Mononuclear cell (primary cell): ENCODE measurements around the gene NPR3. TPM values are rescaled to one million over a fixed set of nuclear protein-coding genes. Genes with fewer than 3 reads are reported as not detected.

ENCODE experiments used
- H3K27me3 ChIP-seq: 2 replicates; pipeline ENCODE4 v1.6.0; 2011; ENCODE audit warnings: low read length, control low read depth; ENCODE audit not compliant: insufficient read depth
- H3K4me1 ChIP-seq: 2 replicates; pipeline ENCODE4 v1.5.1; 2011; ENCODE audit warnings: mild to moderate bottlenecking, low read length, control low read depth; ENCODE audit not compliant: insufficient read depth
- H3K4me3 ChIP-seq: 2 replicates; pipeline ENCODE4 v1.5.1; 2011; ENCODE audit warnings: mild to moderate bottlenecking, low read length, moderate library complexity
- H3K9me3 ChIP-seq: 2 replicates; pipeline ENCODE4 v1.5.1; 2011; ENCODE audit warnings: low read depth, mild to moderate bottlenecking, control low read depth, low read length
- total RNA-seq: library from RNA; depleted of rRNA; stranded (reverse); fragments of >200 nt; gene quantifications from one replicate; pipeline ENCODE4 v1.2.3, GENCODE V29; 2012

NPR3 gene
- total RNA-seq, 1 donor: 0.52 TPM

DNA sequence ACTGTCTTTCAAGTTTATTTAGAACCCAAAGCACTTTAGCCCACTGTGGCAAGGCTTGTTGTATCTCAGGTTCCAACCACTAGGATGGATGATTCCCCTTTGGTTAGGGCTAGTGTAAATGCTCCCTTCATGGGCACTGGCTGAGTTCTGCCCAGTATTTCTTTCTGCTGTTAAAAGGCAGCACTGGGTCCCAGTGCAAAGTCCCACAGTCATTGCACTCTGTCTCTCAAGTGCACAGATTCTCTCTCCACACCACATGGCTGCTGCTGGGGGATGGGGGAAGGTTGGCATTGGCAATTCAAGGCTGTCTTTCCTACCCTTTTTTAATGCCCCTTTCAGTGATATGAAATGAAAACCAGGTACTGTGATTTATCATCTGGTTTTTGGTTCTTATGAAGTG lies 7.2 kb upstream of the NPR3 start:
- peaks cover 18% of the 10 kb centered on the region for H3K27me3 ChIP-seq
- peaks cover 4% of the 10 kb centered on the region for H3K4me1 ChIP-seq
- H3K4me3 ChIP-seq: no peak overlapping the region
- no peaks in the 10 kb centered on the region for H3K9me3 ChIP-seq

DNA sequence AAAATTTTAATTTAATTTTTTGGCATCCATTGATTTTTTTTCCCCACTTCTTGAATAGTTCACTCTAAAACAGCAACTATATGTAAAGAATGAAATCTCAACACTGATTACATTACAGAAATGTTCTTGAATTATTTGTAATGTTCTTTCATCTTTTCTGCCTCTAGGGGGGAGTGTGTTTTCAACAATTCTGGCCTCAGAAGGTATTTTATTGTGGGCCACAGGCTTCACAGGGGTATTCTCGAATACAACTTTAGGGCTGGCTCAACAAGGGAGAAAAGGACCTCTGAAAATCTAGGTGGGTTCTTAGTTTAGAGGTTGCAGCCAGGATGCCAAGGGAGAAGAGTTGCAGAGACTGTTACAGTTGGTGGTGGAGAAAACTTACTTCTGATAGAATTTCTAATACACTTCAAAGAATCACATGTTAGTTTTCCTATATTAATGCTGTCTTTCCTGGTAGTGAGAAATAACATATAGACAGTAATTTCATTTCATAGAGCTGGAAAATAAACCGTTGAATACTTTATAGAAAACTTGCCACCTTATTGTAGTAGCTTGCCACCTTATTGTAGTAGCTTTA lies 3.6 kb upstream of the NPR3 start:
- Histone ChIP-seq H3K9me3 (no peaks in the 10 kb centered on the region), H3K4me1 (peaks cover 33% of the 10 kb centered on the region), H3K4me3 (no peak overlapping the region), H3K27me3 (peaks cover 42% of the 10 kb centered on the region)

DNA sequence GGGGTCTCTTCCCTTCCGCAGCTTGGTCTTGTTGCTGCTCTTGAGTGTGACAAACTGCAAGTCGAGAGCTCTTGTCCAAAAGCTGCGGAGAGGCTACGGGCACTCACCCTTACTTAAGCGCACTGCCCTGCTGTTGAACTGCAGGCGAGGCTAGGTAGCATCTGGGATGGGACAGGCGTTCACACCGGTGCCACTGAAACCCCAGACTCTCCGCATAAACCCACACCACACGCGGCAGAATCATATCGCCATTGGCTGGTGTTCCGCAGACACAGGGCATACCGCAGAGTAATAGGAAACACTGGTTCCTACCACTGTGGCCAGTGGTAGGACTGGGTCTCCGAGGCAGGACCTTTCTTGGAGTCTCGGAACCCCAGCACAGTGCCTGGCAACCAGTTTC lies 2.2 kb upstream of the NPR3 start:
- Histone ChIP-seq H3K4me3 (no peak overlapping the region), H3K9me3 (no peaks in the 10 kb centered on the region), H3K27me3 (peaks cover 56% of the 10 kb centered on the region), H3K4me1 (peaks cover 47% of the 10 kb centered on the region)

DNA sequence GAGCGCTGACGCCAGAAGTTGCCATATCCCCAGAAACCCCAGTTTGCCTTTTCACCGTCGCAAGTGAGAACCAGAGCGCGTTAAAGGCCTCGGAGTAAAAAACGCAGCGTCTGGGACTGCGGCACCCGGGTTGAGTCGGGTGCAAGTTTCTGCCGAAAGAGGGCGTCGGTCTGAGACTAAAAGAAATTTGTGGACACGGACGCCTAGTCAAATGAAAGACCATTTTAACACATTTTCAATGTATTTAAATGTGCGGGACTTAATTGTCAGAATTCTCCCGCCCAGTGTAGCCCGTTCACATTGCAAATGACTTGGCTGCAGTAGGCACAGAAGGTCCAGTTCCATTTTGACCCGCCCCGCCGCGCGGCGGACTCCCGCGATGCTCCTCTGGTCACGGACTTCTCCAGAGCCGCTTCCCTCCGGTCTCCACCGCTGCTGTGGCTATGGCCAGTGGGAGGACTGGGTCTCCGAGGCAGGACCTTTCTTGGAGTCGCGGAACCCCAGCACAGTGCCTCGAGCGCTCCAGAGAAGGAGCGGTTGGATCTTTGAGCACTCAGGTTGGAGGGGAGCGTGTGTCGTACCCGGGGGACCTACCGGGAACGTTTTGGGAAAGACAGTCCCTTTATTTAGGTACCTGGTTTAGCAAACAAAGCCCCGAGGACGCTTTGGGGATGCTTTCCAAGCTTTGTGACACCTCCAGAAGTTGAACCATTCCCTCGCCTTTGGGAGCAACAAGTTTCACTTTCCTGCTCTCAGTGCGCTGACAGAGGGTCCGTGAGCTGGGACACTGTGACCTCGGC lies 1.2 kb upstream of the NPR3 start:
- H3K27me3 ChIP-seq: peaks cover 66% of the 10 kb centered on the region
- no peaks in the 10 kb centered on the region for H3K9me3 ChIP-seq
- H3K4me1 ChIP-seq: peaks cover 52% of the 10 kb centered on the region
- peak overlapping the region; percentile 42 for H3K4me3 ChIP-seq

DNA sequence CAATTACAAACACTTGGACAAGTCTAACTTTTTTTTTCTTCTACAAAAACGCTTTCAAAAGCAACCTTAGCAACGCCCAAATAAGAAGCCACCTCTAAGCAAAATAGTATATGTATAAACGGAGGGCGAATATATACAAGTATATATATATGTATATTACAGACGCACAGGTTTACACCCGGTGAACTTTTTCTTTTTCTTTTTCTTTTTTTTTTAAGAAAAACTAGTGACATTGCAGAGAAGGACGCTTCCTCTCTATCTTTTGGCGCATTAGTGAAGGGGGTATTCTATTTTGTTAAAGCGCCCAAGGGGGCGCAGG lies 200 bp downstream of the NPR3 start:
- no peaks in the 10 kb centered on the region for H3K9me3 ChIP-seq
- peaks cover 74% of the 10 kb centered on the region for H3K27me3 ChIP-seq
- no peak overlapping the region for H3K4me3 ChIP-seq
- peaks cover 52% of the 10 kb centered on the region for H3K4me1 ChIP-seq

DNA sequence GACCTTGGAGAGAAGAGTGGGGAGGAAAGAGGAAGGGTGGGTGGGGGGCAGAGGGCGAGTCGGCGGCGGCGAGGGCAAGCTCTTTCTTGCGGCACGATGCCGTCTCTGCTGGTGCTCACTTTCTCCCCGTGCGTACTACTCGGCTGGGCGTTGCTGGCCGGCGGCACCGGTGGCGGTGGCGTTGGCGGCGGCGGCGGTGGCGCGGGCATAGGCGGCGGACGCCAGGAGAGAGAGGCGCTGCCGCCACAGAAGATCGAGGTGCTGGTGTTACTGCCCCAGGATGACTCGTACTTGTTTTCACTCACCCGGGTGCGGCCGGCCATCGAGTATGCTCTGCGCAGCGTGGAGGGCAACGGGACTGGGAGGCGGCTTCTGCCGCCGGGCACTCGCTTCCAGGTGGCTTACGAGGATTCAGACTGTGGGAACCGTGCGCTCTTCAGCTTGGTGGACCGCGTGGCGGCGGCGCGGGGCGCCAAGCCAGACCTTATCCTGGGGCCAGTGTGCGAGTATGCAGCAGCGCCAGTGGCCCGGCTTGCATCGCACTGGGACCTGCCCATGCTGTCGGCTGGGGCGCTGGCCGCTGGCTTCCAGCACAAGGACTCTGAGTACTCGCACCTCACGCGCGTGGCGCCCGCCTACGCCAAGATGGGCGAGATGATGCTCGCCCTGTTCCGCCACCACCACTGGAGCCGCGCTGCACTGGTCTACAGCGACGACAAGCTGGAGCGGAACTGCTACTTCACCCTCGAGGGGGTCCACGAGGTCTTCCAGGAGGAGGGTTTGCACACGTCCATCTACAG lies 760 bp downstream of the NPR3 start:
- H3K9me3 ChIP-seq: no peaks in the 10 kb centered on the region
- peaks cover 52% of the 10 kb centered on the region for H3K4me1 ChIP-seq
- H3K27me3 ChIP-seq: peaks cover 73% of the 10 kb centered on the region
- H3K4me3 ChIP-seq: no peak overlapping the region

DNA sequence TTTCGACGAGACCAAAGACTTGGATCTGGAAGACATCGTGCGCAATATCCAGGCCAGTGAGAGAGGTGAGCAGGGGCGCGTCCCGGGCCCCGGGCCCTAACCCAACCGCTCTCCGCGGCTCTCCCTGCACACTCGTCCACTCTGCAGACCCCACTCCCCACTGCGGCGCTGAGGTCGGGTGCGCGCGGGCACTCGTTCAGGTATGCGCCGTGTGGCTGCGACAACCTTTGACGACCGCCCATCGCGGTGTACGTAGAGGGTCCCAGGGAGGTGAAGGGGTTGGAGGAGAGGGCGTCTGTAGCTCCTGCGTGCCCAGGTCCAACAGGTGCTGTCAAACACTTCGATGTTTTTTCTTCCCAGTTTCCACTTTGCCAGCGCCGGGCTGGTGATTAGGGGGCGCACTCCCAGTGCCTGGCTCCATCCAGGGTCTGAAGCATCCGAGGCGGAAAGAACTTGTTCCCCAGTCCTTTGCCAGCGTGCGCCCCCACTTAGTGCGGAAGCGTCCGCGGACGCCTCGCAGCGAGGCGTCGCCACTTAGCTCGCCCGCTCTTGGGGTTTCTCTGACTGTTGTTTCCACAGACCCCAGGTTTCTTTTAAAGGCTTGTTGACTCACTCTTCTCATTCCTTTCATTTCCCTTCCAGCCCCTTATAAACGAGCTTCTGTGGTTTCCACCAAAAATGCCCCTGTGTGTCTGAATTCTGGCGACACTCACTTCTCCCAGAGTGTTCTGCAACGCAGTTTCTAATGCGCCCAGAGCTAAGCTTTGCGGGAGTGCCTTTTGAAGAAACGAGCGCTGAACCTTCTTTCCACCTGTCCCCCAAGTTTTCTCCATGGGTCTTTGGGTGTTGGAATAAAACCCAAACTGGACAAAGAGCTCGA lies 1.6 kb downstream of the NPR3 start:
- peaks cover 73% of the 10 kb centered on the region for H3K27me3 ChIP-seq
- H3K4me3 ChIP-seq: no peak overlapping the region
- H3K9me3 ChIP-seq: no peaks in the 10 kb centered on the region
- H3K4me1 ChIP-seq: peaks cover 52% of the 10 kb centered on the region

DNA sequence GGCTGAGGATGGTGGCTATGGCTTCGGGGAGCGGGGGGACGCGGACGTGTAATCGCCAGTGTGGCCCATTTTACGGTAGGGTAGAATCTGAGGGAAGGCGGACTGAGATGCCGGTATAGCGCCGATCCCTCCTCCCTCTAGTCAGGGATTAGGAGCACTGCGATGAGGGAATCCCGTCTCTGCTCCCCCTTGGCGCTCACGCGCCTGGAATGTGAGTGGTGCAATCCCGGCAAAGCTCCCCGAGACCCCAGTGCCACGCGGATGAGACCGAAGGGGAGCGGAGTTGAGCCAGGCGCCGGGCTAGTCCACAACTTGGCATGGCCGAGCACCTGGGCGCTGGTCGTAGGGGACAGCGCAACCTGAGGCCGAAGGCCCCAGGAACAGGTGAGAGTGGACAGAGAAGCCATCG lies 2.2 kb downstream of the NPR3 start:
- no peak overlapping the region for H3K4me3 ChIP-seq
- peaks cover 70% of the 10 kb centered on the region for H3K27me3 ChIP-seq
- H3K9me3 ChIP-seq: no peaks in the 10 kb centered on the region
- peaks cover 52% of the 10 kb centered on the region for H3K4me1 ChIP-seq

DNA sequence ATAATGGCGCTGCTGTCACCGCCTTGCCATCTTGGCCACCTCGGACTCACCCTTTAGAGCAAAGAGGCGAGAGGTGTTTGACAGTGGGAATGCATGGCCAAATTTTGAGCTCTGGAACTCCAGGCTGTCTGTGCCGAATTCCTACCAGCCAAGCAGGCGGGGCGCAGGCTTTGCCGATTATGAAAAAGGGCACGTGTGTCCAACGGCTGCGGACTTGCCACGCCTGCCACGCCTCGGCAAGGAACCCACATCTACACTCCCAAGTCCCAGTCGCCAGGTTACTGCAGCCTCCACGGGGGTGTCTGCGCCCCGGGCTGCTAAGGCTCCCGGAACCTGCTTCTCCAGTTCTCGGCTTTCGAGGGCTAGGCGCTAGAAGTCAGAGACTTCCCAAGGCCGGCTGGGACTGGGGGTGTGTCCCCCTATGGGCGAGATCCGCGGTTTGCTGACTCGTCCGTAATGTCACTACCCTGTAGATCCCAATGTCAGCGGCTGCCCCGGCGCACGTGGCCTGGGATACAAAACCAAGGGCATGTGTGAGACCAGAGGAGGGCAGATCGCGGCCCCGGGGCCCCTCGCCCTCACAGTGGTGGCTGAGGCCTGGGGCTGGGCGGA lies 2.8 kb downstream of the NPR3 start:
- peaks cover 65% of the 10 kb centered on the region for H3K27me3 ChIP-seq
- H3K4me1 ChIP-seq: peaks cover 50% of the 10 kb centered on the region

DNA sequence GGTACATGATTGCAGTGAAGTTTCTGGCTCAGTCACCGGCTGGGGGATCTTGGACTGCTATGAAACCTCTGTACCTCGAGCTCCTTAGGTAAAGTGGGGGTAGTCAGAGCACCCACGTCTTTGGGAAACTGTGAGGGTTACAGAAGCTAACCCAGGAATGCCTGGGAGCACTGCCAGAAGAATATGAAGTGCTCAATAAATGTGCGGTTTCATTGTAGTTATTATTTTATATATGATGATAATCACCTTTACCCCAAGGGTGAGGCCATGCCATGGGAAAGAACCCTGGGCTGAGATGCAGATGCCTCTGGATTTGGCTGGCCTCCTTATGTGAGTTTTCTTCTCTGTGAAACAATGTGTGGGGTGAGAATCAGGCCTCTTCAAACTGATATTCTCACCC lies 3.7 kb downstream of the NPR3 start:
- H3K4me3 ChIP-seq: no peak overlapping the region
- peaks cover 40% of the 10 kb centered on the region for H3K4me1 ChIP-seq

More for the DNA sequence above, 2.8 kb downstream of the NPR3 start:
- Histone ChIP-seq H3K4me3 (no peak overlapping the region), H3K9me3 (no peaks in the 10 kb centered on the region)

DNA sequence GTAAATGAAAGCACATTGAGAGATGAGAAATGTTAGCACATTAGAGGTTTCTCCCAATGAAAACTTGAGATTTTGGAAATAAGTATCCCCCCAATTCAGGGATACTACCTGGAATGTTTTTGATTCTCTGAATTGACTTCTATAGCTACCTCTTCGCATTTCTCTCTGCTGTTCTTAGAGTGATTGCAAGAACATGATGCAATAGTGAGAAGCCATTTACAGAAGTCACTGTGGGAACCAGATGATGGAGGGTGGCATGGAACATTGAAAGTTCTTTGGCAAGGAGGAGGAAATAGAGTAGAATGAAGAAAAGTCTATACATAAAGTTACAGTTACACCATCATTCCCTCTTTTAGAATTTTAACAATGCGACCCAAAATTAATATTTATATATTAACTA lies 9.2 kb downstream of the NPR3 start:
- H3K27me3 ChIP-seq: peaks cover 11% of the 10 kb centered on the region

More for the DNA sequence above, 3.7 kb downstream of the NPR3 start:
- Histone ChIP-seq H3K27me3 (peaks cover 56% of the 10 kb centered on the region), H3K9me3 (no peaks in the 10 kb centered on the region)

DNA sequence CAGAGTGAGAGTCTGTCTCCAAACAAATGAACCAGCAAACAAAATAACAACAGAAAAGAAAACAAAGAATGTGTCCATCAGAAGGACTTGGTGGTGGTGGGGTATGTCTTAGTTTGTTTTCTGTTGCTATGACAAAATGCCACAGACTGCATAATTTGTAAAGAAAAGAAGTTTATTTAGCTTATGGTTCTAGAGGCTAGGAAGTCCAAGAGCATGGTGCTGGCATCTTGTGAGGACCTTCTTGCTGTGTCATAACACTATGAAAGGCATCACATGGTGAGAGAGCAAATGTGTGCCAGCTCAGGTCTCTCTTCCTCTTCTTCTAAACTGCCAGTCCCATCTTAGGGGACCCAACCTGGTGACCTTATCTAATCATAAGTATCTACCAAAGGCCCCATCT lies 10.5 kb downstream of the NPR3 start:
- Histone ChIP-seq H3K4me1 (no peaks in the 10 kb centered on the region), H3K9me3 (no peaks in the 10 kb centered on the region), H3K27me3 (no peaks in the 10 kb centered on the region), H3K4me3 (no peak overlapping the region)

More for the DNA sequence above, 9.2 kb downstream of the NPR3 start:
- Histone ChIP-seq H3K4me3 (no peak overlapping the region), H3K9me3 (no peaks in the 10 kb centered on the region), H3K4me1 (no peaks in the 10 kb centered on the region)

DNA sequence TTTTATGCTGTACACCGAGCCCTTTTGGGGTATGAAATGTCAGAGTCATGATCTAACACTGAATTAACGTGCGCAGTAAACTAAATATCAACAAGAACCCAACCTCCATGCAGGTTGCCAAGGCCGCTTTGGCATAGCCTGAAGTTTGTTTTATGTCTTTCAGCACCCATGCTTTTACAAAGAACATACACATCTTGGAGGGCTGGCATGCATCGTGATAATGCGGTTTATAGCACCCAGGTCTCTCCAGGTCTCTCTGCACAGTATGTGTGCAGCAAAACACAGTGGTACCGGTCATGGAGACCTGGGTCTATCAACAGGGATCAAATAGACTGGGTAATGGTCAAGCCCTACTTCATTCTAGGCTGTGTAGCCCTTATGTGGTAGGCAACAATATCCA lies 11.8 kb downstream of the NPR3 start:
- Histone ChIP-seq H3K9me3 (no peaks in the 10 kb centered on the region), H3K27me3 (no peaks in the 10 kb centered on the region), H3K4me3 (no peak overlapping the region), H3K4me1 (no peaks in the 10 kb centered on the region)

DNA sequence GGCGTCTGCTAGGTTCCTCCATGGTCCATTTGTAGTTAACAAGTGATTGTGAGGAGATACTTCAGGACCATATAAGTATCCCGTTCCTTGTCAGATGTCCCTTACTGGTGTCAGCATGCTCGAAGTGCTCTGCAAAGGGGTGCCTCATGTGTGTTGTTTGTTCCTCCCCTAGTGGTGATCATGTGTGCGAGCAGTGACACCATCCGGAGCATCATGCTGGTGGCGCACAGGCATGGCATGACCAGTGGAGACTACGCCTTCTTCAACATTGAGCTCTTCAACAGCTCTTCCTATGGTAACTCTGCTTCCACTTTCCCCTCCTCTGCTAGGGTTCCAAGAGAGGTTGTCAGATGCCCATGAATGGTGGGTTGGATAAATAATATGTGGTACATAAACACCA lies 13.4 kb downstream of the NPR3 start:
- H3K27me3 ChIP-seq: no peaks in the 10 kb centered on the region
- no peak overlapping the region for H3K4me3 ChIP-seq
- no peaks in the 10 kb centered on the region for H3K4me1 ChIP-seq
- no peaks in the 10 kb centered on the region for H3K9me3 ChIP-seq
